Measurements from ENCODE around the gene GCNT3. TPM values are rescaled to one million over a fixed set of nuclear protein-coding genes. Genes with fewer than 3 reads are reported as not detected.

The GCNT3 gene
- total RNA-seq (1 to 10 TPM in 3 of 7 donors, under 1 TPM in 2, not detected in 2; 0.51 to 4.1 (median 1.2) TPM), polyA plus RNA-seq (under 1 TPM; 0.50 to 0.57 TPM)
- long read RNA-seq, donor 1, partial matches to known transcripts = 0 of 1 reads
- long read RNA-seq, donor 1, other reads (novel, unspliced or antisense) = 0 of 1 reads
- long read RNA-seq, donor 2, full-length matches to known transcripts = 1 of 315 reads
- long read RNA-seq, donor 2, partial matches to known transcripts = 283 of 315 reads
- long read RNA-seq, donor 2, other reads (novel, unspliced or antisense) = 31 of 315 reads
- long read RNA-seq, donor 3, partial matches to known transcripts = 0 of 1 reads
- long read RNA-seq, donor 3, other reads (novel, unspliced or antisense) = 0 of 1 reads

- intact Hi-C loops (cut with DNase I) = no loop called here
- no peak for DNase-seq
- H3K4me1 ChIP-seq (ENCODE audit: insufficient read depth) = no peaks in the 10 kb centered on the region
- WGBS, 3 donors = 66 to 75% (median 72%) methylated on average over 8 of the region's 8 CpGs
- H3K9me3 ChIP-seq = no peaks in the 10 kb centered on the region
- no peak within 1 kb of the TSS for H3K4me3 ChIP-seq
- no peaks in the 10 kb centered on the region for H3K27me3 ChIP-seq
- no peaks in the 10 kb centered on the region for H3K36me3 ChIP-seq
- no peak within 1 kb of the TSS for H3K27ac ChIP-seq
- TF ChIP-seq POLR2A (IDR thresholded peaks at IDR 0.05) (no peak), EP300 (IDR thresholded peaks at IDR 0.05) (no peak), CTCF (IDR thresholded peaks at IDR 0.05) (no peak)
Observed at GRCh38 chr15:59611276-59612260, at the start of gene GCNT3. GCNT3 (plus strand) TSS chr15:59611783; CDS start chr15:59618239, 6,456 bp downstream.

GRCh38 chr15:59562448-59563186 is 49.0 kb upstream of the GCNT3 start:
- intact Hi-C loops (cut with DNase I) = no loop called here
- DNase-seq = no peak
- no peak for TF ChIP-seq EP300 (IDR thresholded peaks at IDR 0.05)
- TF ChIP-seq CTCF (IDR thresholded peaks at IDR 0.05) = no peak
- no peak for TF ChIP-seq POLR2A (IDR thresholded peaks at IDR 0.05)
- no peaks in the 10 kb centered on the region for H3K9me3 ChIP-seq
- H3K27ac ChIP-seq = no peak overlapping the region
- whole genome bisulfite sequencing, 3 donors = 67 to 83% (median 69%) methylated on average over 2 of the region's 2 CpGs
- H3K4me1 ChIP-seq (ENCODE audit: insufficient read depth) = no peaks in the 10 kb centered on the region
- no peak overlapping the region for H3K4me3 ChIP-seq
- H3K27me3 ChIP-seq = no peaks in the 10 kb centered on the region
- H3K36me3 ChIP-seq = no peaks in the 10 kb centered on the region

GRCh38 chr15:59565299-59565698 is 46.3 kb upstream of the GCNT3 start:
- DNase-seq = no peak
- Histone ChIP-seq H3K36me3 (no peaks in the 10 kb centered on the region), H3K27me3 (no peaks in the 10 kb centered on the region), H3K4me1 (ENCODE audit: insufficient read depth) (no peaks in the 10 kb centered on the region), H3K27ac (no peak overlapping the region), H3K4me3 (no peak overlapping the region), H3K9me3 (no peaks in the 10 kb centered on the region)
- 94 to 97% (median 95%) methylated on average over 4 of the region's 4 CpGs for WGBS, 3 donors
- TF ChIP-seq EP300 (IDR thresholded peaks at IDR 0.05) (no peak), POLR2A (IDR thresholded peaks at IDR 0.05) (no peak), CTCF (IDR thresholded peaks at IDR 0.05) (no peak)
- intact Hi-C loops (cut with DNase I) = no loop called here

- no peaks in the 10 kb centered on the region for H3K4me1 ChIP-seq (ENCODE audit: insufficient read depth)
- 95 to 97% (median 95%) methylated on average over 1 of the region's 1 CpG for WGBS, 3 donors
- intact Hi-C loops (cut with DNase I) = no loop called here
- H3K9me3 ChIP-seq = no peaks in the 10 kb centered on the region
- DNase-seq = no peak
- no peaks in the 10 kb centered on the region for H3K36me3 ChIP-seq
- no peak overlapping the region for H3K27ac ChIP-seq
- TF ChIP-seq POLR2A (IDR thresholded peaks at IDR 0.05) = no peak
- TF ChIP-seq CTCF (IDR thresholded peaks at IDR 0.05) = no peak
- TF ChIP-seq EP300 (IDR thresholded peaks at IDR 0.05) = no peak
- H3K4me3 ChIP-seq = no peak overlapping the region
- H3K27me3 ChIP-seq = no peaks in the 10 kb centered on the region
Observed at GRCh38 chr15:59567324-59567723, 44.3 kb upstream of the GCNT3 start.

Data from ovary (tissue), 10 donors.